T-helper 2 cell treated with Interferon-gamma antibody and Interleukin-4, amounts not matched to agents 5 μg/mL and 100 μg/mL, for 36 hours (primary cell): Measurements from ENCODE around the gene POFUT2.

Source experiments
- DNase-seq: peaks from one replicate; pipeline ENCODE4 v3.0.0; 2021; ENCODE audit warnings: low spot score
- H3K27ac Mint-ChIP-seq: one replicate; pipeline ENCODE4 v1.8.0; 2021; ENCODE audit warnings: mild to moderate bottlenecking, mixed read lengths
- H3K27me3 Mint-ChIP-seq: one replicate; pipeline ENCODE4 v1.8.0; 2021; ENCODE audit warnings: low read depth, mixed read lengths
- H3K36me3 Mint-ChIP-seq: one replicate; pipeline ENCODE4 v1.8.0; 2021; ENCODE audit warnings: low read depth, mixed read lengths
- H3K4me1 Mint-ChIP-seq: one replicate; pipeline ENCODE4 v1.8.0; 2021; ENCODE audit warnings: low read depth, mixed read lengths
- H3K4me3 Mint-ChIP-seq: one replicate; pipeline ENCODE4 v1.8.0; 2022; ENCODE audit warnings: mild to moderate bottlenecking, moderate library complexity, mixed read lengths
- H3K9me3 Mint-ChIP-seq: one replicate; pipeline ENCODE4 v1.8.0; 2021; ENCODE audit warnings: mixed read lengths

Gene POFUT2

GRCh38 chr21:45329261-45330074, 41.8 kb upstream of the POFUT2 start:
- DNase-seq, result no peak

GRCh38 chr21:45328198-45329091, 40.8 kb upstream of the POFUT2 start:
- H3K9me3 Mint-ChIP-seq, result no peaks in the 10 kb centered on the region
- H3K36me3 Mint-ChIP-seq, result no peaks in the 10 kb centered on the region
- no peak overlapping the region for H3K27ac Mint-ChIP-seq
- H3K27me3 Mint-ChIP-seq, result no peaks in the 10 kb centered on the region
- H3K4me3 Mint-ChIP-seq, result no peak overlapping the region
- no peaks in the 10 kb centered on the region for H3K4me1 Mint-ChIP-seq
- DNase-seq, result no peak

More at GRCh38 chr21:45329261-45330074, 41.8 kb upstream of the POFUT2 start:
- Mint-ChIP-seq H3K27me3 (no peaks in the 10 kb centered on the region), H3K4me1 (no peaks in the 10 kb centered on the region), H3K27ac (no peak overlapping the region), H3K9me3 (no peaks in the 10 kb centered on the region), H3K4me3 (no peak overlapping the region), H3K36me3 (no peaks in the 10 kb centered on the region)

GRCh38 chr21:45327441-45328197, 39.9 kb upstream of the POFUT2 start:
- Mint-ChIP-seq H3K4me3 (no peak overlapping the region), H3K36me3 (no peaks in the 10 kb centered on the region), H3K4me1 (no peaks in the 10 kb centered on the region), H3K9me3 (no peaks in the 10 kb centered on the region), H3K27ac (no peak overlapping the region), H3K27me3 (no peaks in the 10 kb centered on the region)
- no peak for DNase-seq

- no peaks in the 10 kb centered on the region for H3K9me3 Mint-ChIP-seq
- H3K4me3 Mint-ChIP-seq, result no peak overlapping the region
Measured at GRCh38 chr21:45326891-45327440, 39.3 kb upstream of the POFUT2 start.

DNA sequence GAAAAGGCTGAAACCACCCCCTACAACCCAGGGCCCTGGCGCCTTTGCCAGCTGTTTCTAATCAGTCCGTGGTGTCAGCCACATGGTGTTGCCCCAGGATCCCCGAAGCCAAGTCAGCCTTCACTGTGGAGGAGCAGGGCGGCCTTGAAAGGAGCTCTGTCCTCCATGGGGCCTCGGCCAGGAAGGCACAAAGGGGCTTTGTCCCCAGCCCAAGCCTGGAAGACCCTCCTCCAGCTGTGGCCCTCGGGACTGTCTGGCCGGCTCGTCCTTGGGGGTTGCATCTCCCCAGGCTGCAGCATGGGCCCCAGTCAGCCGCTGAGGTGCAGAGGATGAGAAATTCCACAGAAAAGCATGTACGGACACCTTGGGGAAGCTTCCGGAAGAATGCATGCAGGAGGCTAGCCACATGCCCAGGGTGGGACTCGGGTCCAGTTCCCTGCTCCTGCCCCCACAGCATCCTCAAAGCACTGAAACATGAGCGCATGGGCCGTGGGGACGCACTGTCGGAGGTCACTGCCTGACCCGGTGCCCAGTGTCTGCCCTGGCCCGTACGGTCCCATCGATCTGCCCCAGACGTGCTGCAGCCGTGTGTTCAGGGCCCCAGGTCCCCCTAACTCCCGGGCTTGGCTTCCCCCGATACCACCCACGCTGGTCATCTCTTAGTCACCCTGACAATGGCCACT, 38.6 kb upstream of the POFUT2 start:
- no peaks in the 10 kb centered on the region for H3K36me3 Mint-ChIP-seq
- H3K27ac Mint-ChIP-seq, result no peak overlapping the region
- H3K27me3 Mint-ChIP-seq, result no peaks in the 10 kb centered on the region
- no peaks in the 10 kb centered on the region for H3K9me3 Mint-ChIP-seq
- no peak overlapping the region for H3K4me3 Mint-ChIP-seq
- DNase-seq, result no peak
- H3K4me1 Mint-ChIP-seq, result no peaks in the 10 kb centered on the region

More at GRCh38 chr21:45326891-45327440, 39.3 kb upstream of the POFUT2 start:
- Mint-ChIP-seq H3K4me1 (no peaks in the 10 kb centered on the region), H3K36me3 (no peaks in the 10 kb centered on the region), H3K27ac (no peak overlapping the region), H3K27me3 (no peaks in the 10 kb centered on the region)
- DNase-seq, result no peak

DNA sequence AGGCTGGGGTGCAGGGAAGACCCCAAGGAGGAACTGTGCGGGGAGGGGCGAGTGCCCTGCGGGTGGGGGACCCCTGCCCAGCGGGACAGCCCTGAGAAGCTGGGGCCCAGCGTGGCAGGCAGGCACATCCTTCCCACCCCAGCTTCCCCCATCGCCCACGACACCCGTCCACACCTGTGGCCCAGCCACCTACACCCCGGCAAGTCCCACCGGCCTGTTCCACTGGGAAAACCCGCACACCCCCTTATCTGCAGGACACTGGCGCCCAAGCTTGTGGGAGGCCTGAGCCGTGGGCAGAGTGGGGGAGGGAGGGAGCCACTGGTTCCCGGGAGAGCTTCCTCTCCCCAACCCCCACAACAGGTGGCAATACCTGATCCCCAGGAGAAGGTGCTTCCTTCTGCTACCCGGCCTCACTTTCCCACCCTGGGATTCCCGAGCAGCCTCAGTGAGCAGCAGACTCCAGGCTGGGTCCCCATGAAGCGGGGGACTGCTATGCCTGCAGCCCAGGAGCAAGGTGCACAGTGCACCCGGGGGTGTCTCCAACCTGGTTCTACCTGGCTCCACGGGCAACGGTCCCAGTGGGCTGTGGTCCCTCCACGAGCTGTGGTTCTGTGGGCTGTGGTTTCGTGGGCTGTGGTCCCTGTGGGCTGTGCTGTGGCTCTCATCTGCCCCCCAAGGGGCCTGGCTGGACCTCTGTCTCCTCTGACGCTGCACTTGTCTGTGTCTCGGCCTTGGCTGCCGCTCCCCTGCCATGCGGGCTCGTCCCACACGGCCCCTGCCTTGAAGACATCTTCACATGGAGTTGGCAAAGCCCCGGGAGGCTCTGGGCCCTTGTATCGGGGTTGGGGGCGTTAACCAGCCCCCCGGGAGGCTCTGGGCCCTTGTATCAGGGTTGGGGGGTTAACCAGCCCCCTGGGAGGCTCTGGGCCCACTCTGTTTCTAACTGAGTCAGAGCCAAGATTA, 37.8 kb upstream of the POFUT2 start:
- no peaks in the 10 kb centered on the region for H3K4me1 Mint-ChIP-seq
- H3K36me3 Mint-ChIP-seq, result no peaks in the 10 kb centered on the region
- no peaks in the 10 kb centered on the region for H3K9me3 Mint-ChIP-seq
- H3K4me3 Mint-ChIP-seq, result no peak overlapping the region
- no peak for DNase-seq
- no peaks in the 10 kb centered on the region for H3K27me3 Mint-ChIP-seq
- H3K27ac Mint-ChIP-seq, result no peak overlapping the region

- Mint-ChIP-seq H3K4me1 (no peaks in the 10 kb centered on the region), H3K27ac (no peak overlapping the region)
Measured at GRCh38 chr21:45324489-45325205, 37.0 kb upstream of the POFUT2 start.

DNA sequence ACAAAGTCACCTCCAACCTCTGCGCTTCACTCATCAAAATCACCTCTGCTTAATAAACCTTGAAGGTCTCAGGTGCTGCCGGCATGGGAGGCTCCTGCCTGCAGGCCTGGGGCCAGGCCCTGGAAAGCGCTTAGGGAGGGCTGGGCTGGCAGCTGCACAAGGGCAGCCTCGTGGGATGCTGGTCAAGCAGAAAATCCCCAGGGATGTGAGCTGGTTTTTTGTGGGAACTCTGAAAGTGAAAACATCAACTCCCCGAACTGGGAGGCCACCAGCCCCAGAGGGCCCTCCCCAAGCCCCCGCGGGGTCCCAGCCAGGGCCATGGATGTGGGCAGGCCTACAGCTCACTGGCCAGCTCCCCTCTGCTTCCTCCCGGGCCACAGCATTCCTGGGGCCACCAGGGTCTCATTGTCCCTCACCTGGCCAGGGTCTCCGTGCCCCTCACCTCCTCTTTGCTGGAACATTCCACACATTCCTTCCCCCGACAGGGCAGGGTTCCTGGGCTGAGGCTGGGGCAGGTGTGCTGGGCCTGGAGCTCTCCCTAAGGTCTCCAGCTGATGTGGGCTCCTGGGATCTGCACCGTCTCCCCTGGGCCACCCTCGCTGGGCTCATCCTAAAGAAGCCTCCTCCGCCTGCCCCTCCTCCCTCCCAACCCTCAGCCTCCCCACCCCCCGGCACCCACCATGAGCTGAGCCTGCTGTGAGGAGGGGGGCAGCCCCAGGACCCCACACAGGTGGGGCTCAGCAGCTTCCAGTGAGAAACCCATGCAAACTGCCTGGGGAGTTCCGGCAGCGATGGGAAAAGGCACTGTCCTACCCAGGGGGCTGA, 36.0 kb upstream of the POFUT2 start:
- Mint-ChIP-seq H3K4me1 (no peaks in the 10 kb centered on the region), H3K27me3 (no peaks in the 10 kb centered on the region), H3K36me3 (no peaks in the 10 kb centered on the region), H3K27ac (no peak overlapping the region), H3K9me3 (no peaks in the 10 kb centered on the region), H3K4me3 (no peak overlapping the region)
- no peak for DNase-seq

More at GRCh38 chr21:45324489-45325205, 37.0 kb upstream of the POFUT2 start:
- no peaks in the 10 kb centered on the region for H3K36me3 Mint-ChIP-seq
- no peak for DNase-seq
- no peaks in the 10 kb centered on the region for H3K27me3 Mint-ChIP-seq
- H3K4me3 Mint-ChIP-seq, result no peak overlapping the region
- no peaks in the 10 kb centered on the region for H3K9me3 Mint-ChIP-seq

DNA sequence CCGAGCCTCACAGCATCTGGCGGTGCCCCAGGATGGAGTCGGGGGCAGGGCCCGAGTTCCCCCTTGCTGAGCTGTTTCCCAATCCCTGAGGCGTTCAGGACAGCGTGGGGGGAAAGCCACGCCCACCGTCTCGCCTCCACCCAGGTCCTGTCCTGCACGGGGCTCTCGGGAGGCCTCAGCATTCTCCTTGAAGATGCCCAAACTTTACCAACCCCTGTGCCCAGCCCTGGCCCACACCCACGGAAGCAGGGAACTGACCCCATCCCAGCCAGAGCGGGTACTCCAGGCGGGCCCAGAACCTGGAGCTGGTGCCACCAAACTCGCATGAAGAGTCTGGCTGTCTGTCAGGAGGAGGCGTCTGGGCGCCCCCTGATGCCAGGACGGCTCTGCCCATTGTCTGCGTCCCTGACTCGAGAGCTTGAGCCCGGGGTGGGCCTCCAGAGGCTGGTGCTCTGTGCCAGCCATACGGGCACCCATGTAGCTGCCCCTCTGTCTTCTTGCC, 35.3 kb upstream of the POFUT2 start:
- H3K9me3 Mint-ChIP-seq, result no peaks in the 10 kb centered on the region
- no peak for DNase-seq
- H3K27ac Mint-ChIP-seq, result no peak overlapping the region
- no peaks in the 10 kb centered on the region for H3K27me3 Mint-ChIP-seq
- H3K36me3 Mint-ChIP-seq, result no peaks in the 10 kb centered on the region
- no peak overlapping the region for H3K4me3 Mint-ChIP-seq
- no peaks in the 10 kb centered on the region for H3K4me1 Mint-ChIP-seq

DNA sequence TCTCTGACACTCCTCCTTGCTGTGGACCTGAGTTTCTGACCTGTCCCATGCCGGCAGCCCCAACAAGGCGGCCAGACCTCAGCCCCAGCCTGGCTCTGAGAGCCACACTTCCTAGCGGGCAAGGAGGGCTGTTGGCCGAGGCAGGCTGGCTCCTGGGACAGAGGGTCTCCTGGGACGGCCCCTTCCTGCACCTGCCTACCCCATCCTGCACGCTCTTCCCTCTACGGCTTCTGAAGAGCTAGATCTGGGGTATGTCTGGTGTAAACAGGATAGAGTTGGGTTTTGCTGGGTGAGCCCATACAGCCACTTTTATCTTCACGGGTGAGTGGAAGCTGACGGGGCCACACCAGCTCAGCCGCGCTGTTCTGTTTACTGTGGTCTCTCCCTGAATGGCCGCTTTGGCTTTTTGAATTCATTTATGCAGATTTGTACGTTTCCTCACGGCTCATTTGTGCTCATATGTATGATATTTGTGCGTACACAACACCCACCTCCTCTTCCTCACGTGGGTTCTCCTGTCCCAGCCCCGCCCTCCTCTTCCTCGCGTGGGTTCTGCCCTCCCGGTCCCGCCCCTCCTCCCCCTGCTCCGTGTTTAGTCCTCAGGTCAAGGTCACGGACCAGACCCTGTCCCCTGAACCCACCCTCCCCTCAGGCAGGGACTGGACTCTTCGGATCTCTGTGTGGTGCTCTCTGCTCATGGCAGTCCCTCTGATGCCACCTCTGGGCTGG, 34.7 kb upstream of the POFUT2 start:
- H3K9me3 Mint-ChIP-seq, result no peaks in the 10 kb centered on the region
- no peaks in the 10 kb centered on the region for H3K27me3 Mint-ChIP-seq
- no peak overlapping the region for H3K27ac Mint-ChIP-seq
- no peak overlapping the region for H3K4me3 Mint-ChIP-seq
- no peaks in the 10 kb centered on the region for H3K36me3 Mint-ChIP-seq
- no peak for DNase-seq
- H3K4me1 Mint-ChIP-seq, result no peaks in the 10 kb centered on the region
